ENCODE results near the gene SOWAHA.
A peak's percentile ranks its signal among the peaks of the same experiment; 100 is the strongest.

SOWAHA gene

DNA sequence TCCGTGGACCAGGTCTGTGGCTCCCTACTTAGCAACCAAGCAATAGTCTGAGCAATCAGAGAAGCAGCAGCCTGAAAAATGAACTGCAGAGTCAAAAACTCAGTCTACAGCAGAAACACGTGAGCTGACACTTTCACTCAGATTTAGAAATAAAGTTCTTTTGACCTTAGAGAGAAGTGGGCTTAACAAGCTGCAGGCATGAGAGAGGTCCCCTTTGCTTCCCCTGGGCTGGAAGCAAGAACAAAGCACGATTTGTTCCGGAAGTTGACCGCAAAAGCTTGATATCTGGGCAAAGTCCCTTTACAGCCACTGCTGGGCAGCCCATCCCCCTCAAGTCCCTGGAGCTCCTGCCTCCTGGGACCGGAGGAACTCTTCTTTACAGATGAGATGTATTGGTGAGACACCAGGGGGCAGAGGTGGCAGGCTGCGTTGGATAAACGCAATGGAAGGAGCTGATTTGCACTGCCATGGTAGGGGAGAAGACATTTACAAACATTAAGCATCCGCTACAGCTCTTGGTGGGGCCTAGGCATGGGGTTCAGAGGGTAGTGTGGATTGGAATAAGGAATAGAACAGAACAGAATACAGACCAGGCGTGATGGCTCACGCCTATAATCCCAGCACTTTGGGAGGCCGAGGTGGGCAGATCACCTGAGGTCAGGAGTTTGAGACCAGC is 5.8 kb upstream of the SOWAHA start:
- H3K4me3 ChIP-seq (ENCODE audit: low read depth, low read length): no peak overlapping the region
- TF ChIP-seq, protein P1, sequence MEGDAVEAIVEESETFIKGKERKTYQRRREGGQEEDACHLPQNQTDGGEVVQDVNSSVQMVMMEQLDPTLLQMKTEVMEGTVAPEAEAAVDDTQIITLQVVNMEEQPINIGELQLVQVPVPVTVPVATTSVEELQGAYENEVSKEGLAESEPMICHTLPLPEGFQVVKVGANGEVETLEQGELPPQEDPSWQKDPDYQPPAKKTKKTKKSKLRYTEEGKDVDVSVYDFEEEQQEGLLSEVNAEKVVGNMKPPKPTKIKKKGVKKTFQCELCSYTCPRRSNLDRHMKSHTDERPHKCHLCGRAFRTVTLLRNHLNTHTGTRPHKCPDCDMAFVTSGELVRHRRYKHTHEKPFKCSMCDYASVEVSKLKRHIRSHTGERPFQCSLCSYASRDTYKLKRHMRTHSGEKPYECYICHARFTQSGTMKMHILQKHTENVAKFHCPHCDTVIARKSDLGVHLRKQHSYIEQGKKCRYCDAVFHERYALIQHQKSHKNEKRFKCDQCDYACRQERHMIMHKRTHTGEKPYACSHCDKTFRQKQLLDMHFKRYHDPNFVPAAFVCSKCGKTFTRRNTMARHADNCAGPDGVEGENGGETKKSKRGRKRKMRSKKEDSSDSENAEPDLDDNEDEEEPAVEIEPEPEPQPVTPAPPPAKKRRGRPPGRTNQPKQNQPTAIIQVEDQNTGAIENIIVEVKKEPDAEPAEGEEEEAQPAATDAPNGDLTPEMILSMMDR (IDR thresholded peaks at IDR 0.05; ENCODE audit: borderline replicate concordance, insufficient read depth, low read depth, low read length): peak; percentile 14; the same call in 1 of the 2 replicates

DNA sequence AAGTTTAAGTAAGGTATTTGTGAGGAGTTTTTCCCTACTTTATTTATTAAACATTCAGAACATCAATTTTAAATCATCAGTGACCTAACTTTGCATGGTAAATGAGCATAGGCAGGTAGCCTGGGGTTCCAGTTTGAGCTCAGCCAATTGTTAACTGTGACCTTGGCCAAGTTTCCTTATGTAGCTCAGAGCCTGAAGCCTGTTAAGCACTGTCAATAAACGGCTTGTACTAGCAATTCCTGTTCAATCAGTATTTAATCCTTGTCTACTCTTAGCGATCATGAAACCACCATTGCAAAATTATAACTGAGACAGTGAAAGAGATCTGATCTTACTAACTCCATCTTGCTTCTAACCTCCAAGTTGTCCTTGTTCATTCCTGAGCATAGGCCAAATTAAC is 4.7 kb upstream of the SOWAHA start:
- TF ChIP-seq, protein P1 (IDR thresholded peaks at IDR 0.05; ENCODE audit: borderline replicate concordance, insufficient read depth, low read depth, low read length): no peak

DNA sequence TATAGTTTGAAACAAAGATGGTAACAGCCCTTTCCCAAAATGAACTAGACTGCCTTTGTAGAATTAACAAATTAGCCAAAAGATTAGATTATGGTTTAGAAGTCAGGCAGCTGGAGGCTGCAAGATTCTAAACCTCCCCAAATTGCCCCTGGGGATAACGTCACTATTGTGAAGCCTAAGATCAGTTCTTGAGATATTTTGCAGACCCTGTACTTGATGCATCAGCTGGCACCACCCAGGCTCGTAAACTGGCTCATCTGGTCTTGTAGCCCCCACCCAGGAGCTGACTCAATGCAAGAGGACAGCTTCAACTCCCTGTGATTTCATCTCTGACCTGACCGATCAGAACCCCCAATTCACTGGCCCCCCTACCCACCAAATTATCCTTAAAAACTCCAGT is 4.2 kb upstream of the SOWAHA start:
- no peak overlapping the region for H3K4me3 ChIP-seq (ENCODE audit: low read depth, low read length)
- TF ChIP-seq, protein P1 (IDR thresholded peaks at IDR 0.05; ENCODE audit: borderline replicate concordance, insufficient read depth, low read depth, low read length): no peak

More for the DNA sequence above, 4.7 kb upstream of the SOWAHA start:
- no peak overlapping the region for H3K4me3 ChIP-seq (ENCODE audit: low read depth, low read length)

DNA sequence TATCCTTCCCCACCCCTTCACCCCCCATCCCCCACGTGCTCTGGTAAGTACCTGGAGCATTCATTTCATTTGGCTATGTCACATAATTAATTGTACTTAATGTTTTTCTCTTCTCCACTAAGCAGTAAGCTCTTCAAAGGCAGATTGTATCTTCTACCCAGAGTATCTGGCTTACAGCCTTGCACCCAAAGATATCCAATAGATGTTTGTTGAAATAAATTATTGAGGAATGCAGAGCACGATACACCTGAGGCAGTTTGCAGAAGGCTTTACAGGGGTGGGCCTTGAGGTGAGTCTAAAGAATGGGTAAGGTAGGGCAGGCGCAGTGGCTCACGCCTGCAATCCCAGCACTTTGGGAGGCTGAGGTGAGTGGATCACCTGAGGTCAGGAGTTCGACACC is 2.5 kb upstream of the SOWAHA start:
- no peak overlapping the region for H3K4me3 ChIP-seq (ENCODE audit: low read depth, low read length)
- TF ChIP-seq, protein P1 (IDR thresholded peaks at IDR 0.05; ENCODE audit: borderline replicate concordance, insufficient read depth, low read depth, low read length): no peak

DNA sequence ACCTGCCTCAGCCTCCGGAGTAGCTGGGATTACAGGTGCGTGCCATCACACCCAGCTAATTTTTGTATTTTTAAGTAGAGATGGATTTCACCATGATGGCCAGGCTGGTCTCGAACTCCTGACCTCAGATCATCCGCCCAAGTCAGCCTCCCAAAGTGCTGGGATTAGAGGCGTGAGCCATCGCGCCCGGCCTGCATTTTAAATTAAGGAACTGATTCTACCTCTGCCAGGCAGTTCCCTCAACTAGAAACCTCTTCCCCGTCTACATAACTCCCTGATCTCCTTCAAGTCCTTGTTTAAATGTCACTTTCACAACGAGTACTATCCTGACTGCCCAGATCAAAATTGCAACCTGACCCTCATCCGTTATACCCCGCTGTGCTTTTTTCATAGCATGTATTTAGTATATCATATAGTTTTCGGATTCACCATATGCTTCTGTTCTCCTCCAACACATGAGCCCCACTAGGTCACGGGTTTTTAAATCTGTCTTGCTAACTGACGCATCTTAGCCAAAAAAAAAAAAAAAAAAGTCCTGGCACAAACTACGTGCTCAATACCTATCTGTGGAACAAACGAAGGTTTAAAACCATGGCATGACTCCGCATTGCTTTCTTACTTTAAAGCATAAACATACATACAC is 858 bp upstream of the SOWAHA start:
- no peak overlapping the region for H3K4me3 ChIP-seq (ENCODE audit: low read depth, low read length)
- TF ChIP-seq, protein P1 (IDR thresholded peaks at IDR 0.05; ENCODE audit: borderline replicate concordance, insufficient read depth, low read depth, low read length): no peak

DNA sequence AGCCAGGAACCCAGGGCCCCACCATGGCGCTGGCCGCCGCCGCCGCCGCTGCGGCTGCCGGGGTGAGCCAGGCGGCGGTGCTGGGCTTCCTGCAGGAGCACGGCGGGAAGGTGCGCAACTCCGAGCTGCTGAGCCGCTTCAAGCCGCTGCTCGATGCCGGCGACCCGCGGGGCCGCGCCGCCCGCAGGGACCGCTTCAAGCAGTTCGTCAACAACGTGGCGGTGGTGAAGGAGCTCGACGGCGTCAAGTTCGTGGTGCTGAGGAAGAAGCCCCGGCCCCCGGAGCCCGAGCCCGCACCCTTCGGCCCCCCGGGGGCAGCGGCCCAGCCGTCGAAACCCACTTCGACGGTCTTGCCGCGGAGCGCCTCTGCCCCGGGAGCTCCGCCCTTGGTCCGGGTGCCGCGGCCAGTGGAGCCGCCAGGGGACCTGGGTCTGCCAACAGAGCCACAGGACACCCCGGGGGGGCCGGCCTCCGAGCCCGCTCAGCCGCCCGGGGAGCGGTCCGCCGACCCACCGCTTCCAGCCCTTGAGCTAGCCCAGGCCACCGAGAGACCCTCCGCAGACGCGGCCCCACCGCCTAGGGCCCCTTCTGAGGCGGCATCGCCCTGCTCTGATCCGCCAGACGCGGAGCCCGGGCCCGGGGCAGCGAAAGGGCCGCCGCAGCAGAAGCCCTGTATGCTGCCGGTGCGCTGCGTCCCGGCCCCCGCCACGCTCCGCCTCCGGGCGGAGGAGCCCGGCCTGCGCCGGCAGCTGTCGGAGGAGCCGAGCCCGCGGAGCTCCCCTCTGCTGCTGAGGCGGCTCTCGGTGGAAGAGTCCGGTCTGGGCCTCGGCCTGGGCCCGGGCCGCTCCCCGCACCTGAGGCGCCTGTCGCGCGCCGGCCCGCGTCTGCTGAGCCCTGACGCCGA is 749 bp downstream of the SOWAHA start:
- TF ChIP-seq, protein P1 (IDR thresholded peaks at IDR 0.05; ENCODE audit: borderline replicate concordance, insufficient read depth, low read depth, low read length): no peak
- H3K4me3 ChIP-seq (ENCODE audit: low read depth, low read length): peak overlapping the region; percentile 43

Data from GM12875 (cell line).